WTC11 (cell line): ENCODE results near the gene PIGP. TPM values are rescaled to one million over a fixed set of nuclear protein-coding genes. Genes with fewer than 3 reads are reported as not detected.

ENCODE experiments used
- ATAC-seq: fragments of 200-7000 bp; cut with Tn5 transposase; 2 replicates; pipeline ENCODE4 v1.10.0; 2021; ENCODE audit warnings: mild to moderate bottlenecking, moderate library complexity
- CTCF ChIA-PET: fragments of 300-600 bp; sonication (Branson Sonifier 250); formaldehyde crosslinking; loops from one replicate; lab custom pipeline; 2021; ENCODE audit warnings: antibody characterized with exemption; lab: Charles Lee
- POLR2A ChIA-PET: fragments of 350-600 bp; sonication (Branson Sonifier 250); formaldehyde crosslinking; loops from one replicate; lab custom pipeline; 2021; ENCODE audit warnings: antibody characterized with exemption; lab: Charles Lee
- DNase-seq: peaks from one replicate; pipeline ENCODE4 v3.0.0; 2021; ENCODE audit warnings: low spot score
- H3K27ac Mint-ChIP-seq: 2 replicates; pipeline ENCODE4 v1.8.0; 2021; ENCODE audit warnings: mixed read lengths
- H3K27me3 Mint-ChIP-seq: 2 replicates; pipeline ENCODE4 v1.8.0; 2021; ENCODE audit warnings: low read depth, mild to moderate bottlenecking, moderate library complexity, mixed read lengths
- H3K36me3 Mint-ChIP-seq: 2 replicates; pipeline ENCODE4 v1.8.0; 2021; ENCODE audit warnings: mixed read lengths
- H3K4me1 Mint-ChIP-seq: 2 replicates; pipeline ENCODE4 v1.8.0; 2022; ENCODE audit warnings: mixed read lengths
- H3K4me3 Mint-ChIP-seq: 2 replicates; pipeline ENCODE4 v1.8.0; 2021; ENCODE audit warnings: mild to moderate bottlenecking, moderate library complexity, mixed read lengths
- H3K9me3 Mint-ChIP-seq: 2 replicates; pipeline ENCODE4 v1.8.0; 2021; ENCODE audit warnings: mixed read lengths
- CREB1 ChIP-seq: sonication (generic); formaldehyde crosslinking; IDR thresholded peaks from 2 replicates; pipeline ENCODE4 v1.8.0; 2023; ENCODE audit warnings: mild to moderate bottlenecking, missing genetic modification reagents
- E2F4 ChIP-seq: sonication (generic); formaldehyde crosslinking; IDR thresholded peaks from 2 replicates; pipeline ENCODE4 v1.8.1; 2022; ENCODE audit warnings: low read depth, mild to moderate bottlenecking, moderate library complexity, missing genetic modification reagents, borderline replicate concordance
- GTF2I ChIP-seq: fragments of 250-450 bp; sonication (Bioruptor Pico); conservative IDR thresholded peaks from 2 replicates; pipeline ENCODE4 v1.4.0; 2021; ENCODE audit warnings: mild to moderate bottlenecking
- HMGXB4 ChIP-seq: sonication (generic); formaldehyde crosslinking; IDR thresholded peaks from 2 replicates; pipeline ENCODE4 v1.8.1; 2023; ENCODE audit warnings: mild to moderate bottlenecking, moderate library complexity, missing genetic modification reagents
- IRF2 ChIP-seq: sonication (generic); formaldehyde crosslinking; IDR thresholded peaks from 2 replicates; pipeline ENCODE4 v1.8.0; 2022; ENCODE audit warnings: low read depth, missing genetic modification reagents, borderline replicate concordance
- JAZF1 ChIP-seq: fragments of 250-450 bp; sonication (Bioruptor Pico); IDR thresholded peaks from 2 replicates; pipeline ENCODE4 v1.9.0; 2021; ENCODE audit warnings: moderate library complexity, mild to moderate bottlenecking, inconsistent platforms
- JUN ChIP-seq: sonication (generic); formaldehyde crosslinking; IDR thresholded peaks from 2 replicates; pipeline ENCODE4 v1.8.0; 2023; ENCODE audit warnings: mild to moderate bottlenecking, missing genetic modification reagents
- MLX ChIP-seq: sonication (generic); formaldehyde crosslinking; IDR thresholded peaks from 2 replicates; pipeline ENCODE4 v1.8.1; 2023; ENCODE audit warnings: mild to moderate bottlenecking, missing genetic modification reagents, moderate library complexity
- MYBL2 ChIP-seq: sonication (generic); formaldehyde crosslinking; IDR thresholded peaks from 2 replicates; pipeline ENCODE4 v1.8.1; 2023; ENCODE audit warnings: mild to moderate bottlenecking, moderate library complexity, missing genetic modification reagents
- NR1H2 ChIP-seq: sonication (generic); formaldehyde crosslinking; IDR thresholded peaks from 2 replicates; pipeline ENCODE4 v1.9.0; 2021; ENCODE audit warnings: mild to moderate bottlenecking, moderate library complexity, missing genetic modification reagents
- USF1 ChIP-seq: sonication (generic); formaldehyde crosslinking; IDR thresholded peaks from 2 replicates; pipeline ENCODE4 v1.8.0; 2022; ENCODE audit warnings: mild to moderate bottlenecking, missing genetic modification reagents
- ZMAT4 ChIP-seq: fragments of 250-450 bp; sonication (Bioruptor Pico); IDR thresholded peaks from 2 replicates; pipeline ENCODE4 v1.9.0; 2021; ENCODE audit warnings: mild to moderate bottlenecking
- ZNF396 ChIP-seq: fragments of 250-450 bp; sonication (Bioruptor Pico); IDR thresholded peaks from 2 replicates; pipeline ENCODE4 v1.8.0; 2021; ENCODE audit warnings: mild to moderate bottlenecking, moderate library complexity, borderline replicate concordance
- ZNF423 ChIP-seq: fragments of 250-450 bp; sonication (Bioruptor Pico); IDR thresholded peaks from 2 replicates; pipeline ENCODE4 v2.1.2; 2022; ENCODE audit warnings: mild to moderate bottlenecking, moderate library complexity
- ZNF425 ChIP-seq: fragments of 250-450 bp; sonication (Bioruptor Pico); conservative IDR thresholded peaks from 2 replicates; pipeline ENCODE4 v1.9.0; 2021; ENCODE audit warnings: mild to moderate bottlenecking
- total RNA-seq: library from RNA; stranded (reverse); gene quantifications from 3 replicates; pipeline ENCODE4 v1.2.3, GENCODE V29; 2021
- TF ChIP-seq, protein P1 (sequence below): sonication (generic); formaldehyde crosslinking; IDR thresholded peaks from 2 replicates; pipeline ENCODE4 v1.8.0; 2022; ENCODE audit warnings: missing genetic modification reagents
- TF ChIP-seq, protein P2 (sequence below): fragments of 250-450 bp; sonication (Bioruptor Pico); IDR thresholded peaks from 2 replicates; pipeline ENCODE4 v1.9.0; 2021; ENCODE audit warnings: mild to moderate bottlenecking
- TF ChIP-seq, protein P3 (sequence below): fragments of 250-450 bp; sonication (Bioruptor Pico); IDR thresholded peaks from 2 replicates; pipeline ENCODE4 v1.9.0; 2021; ENCODE audit warnings: moderate library complexity, mild to moderate bottlenecking, inconsistent platforms, borderline replicate concordance

PIGP gene
- total RNA-seq, 1 experiment from 2014 or later = 10.9 TPM

DNA sequence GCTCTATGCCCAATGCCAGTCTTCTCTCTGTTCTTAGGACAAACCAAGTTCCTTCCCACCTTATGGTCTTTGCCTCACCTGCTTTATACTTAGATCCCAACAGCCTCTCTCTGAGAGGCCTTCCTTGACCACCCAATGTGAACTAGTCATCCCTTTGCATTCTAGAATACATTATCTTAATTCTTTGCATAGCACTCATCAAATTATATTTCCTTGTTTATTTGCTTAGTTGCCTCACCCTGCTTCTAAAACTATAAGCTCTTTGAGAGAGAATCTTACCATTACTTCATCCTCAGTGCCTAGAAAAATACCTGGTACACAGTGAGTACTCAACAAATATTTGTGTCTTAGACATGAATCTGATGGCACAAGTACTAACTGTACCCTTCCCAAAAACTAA, 8.0 kb downstream of the PIGP start (continued):
- TF ChIP-seq ZNF425 (CRISPR knock-in tag) (no peak), E2F4 (no peak), USF1 (CRISPR knock-in tag) (no peak)

DNA sequence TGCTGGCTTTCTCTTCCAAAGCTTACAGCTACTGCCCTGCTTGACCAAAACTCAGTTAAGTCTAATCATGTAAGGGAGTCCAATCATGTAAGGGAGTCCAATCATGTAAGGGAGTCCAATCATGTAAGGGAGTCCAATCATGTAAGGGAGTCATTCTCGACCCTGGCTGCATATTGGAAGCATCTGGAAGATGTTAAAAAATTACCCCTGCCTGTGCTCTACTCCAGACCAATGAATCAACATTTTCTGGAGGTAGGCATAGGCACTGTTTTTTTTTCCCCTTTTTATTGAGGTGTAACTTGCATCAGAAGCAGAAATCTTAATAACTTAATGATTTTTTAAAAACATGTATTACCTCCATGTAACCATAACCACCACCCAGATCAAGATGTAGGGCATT, 9.4 kb downstream of the PIGP start:
- TF ChIP-seq IRF2 (CRISPR knock-in tag) (no peak), MYBL2 (CRISPR knock-in tag) (no peak), MLX (CRISPR knock-in tag) (no peak), ZNF396 (CRISPR knock-in tag) (no peak), ZMAT4 (CRISPR knock-in tag) (no peak), JAZF1 (no peak), ZNF423 (no peak), HMGXB4 (no peak), GTF2I (no peak), NR1H2 (no peak), CREB1 (CRISPR knock-in tag) (no peak), JUN (CRISPR knock-in tag) (no peak), USF1 (CRISPR knock-in tag) (no peak)
- TF ChIP-seq, protein P1, sequence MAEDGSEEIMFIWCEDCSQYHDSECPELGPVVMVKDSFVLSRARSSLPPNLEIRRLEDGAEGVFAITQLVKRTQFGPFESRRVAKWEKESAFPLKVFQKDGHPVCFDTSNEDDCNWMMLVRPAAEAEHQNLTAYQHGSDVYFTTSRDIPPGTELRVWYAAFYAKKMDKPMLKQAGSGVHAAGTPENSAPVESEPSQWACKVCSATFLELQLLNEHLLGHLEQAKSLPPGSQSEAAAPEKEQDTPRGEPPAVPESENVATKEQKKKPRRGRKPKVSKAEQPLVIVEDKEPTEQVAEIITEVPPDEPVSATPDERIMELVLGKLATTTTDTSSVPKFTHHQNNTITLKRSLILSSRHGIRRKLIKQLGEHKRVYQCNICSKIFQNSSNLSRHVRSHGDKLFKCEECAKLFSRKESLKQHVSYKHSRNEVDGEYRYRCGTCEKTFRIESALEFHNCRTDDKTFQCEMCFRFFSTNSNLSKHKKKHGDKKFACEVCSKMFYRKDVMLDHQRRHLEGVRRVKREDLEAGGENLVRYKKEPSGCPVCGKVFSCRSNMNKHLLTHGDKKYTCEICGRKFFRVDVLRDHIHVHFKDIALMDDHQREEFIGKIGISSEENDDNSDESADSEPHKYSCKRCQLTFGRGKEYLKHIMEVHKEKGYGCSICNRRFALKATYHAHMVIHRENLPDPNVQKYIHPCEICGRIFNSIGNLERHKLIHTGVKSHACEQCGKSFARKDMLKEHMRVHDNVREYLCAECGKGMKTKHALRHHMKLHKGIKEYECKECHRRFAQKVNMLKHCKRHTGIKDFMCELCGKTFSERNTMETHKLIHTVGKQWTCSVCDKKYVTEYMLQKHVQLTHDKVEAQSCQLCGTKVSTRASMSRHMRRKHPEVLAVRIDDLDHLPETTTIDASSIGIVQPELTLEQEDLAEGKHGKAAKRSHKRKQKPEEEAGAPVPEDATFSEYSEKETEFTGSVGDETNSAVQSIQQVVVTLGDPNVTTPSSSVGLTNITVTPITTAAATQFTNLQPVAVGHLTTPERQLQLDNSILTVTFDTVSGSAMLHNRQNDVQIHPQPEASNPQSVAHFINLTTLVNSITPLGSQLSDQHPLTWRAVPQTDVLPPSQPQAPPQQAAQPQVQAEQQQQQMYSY (CRISPR knock-in tag) = no peak
- TF ChIP-seq, protein P2, sequence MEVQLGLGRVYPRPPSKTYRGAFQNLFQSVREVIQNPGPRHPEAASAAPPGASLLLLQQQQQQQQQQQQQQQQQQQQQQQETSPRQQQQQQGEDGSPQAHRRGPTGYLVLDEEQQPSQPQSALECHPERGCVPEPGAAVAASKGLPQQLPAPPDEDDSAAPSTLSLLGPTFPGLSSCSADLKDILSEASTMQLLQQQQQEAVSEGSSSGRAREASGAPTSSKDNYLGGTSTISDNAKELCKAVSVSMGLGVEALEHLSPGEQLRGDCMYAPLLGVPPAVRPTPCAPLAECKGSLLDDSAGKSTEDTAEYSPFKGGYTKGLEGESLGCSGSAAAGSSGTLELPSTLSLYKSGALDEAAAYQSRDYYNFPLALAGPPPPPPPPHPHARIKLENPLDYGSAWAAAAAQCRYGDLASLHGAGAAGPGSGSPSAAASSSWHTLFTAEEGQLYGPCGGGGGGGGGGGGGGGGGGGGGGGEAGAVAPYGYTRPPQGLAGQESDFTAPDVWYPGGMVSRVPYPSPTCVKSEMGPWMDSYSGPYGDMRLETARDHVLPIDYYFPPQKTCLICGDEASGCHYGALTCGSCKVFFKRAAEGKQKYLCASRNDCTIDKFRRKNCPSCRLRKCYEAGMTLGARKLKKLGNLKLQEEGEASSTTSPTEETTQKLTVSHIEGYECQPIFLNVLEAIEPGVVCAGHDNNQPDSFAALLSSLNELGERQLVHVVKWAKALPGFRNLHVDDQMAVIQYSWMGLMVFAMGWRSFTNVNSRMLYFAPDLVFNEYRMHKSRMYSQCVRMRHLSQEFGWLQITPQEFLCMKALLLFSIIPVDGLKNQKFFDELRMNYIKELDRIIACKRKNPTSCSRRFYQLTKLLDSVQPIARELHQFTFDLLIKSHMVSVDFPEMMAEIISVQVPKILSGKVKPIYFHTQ (CRISPR knock-in tag) = no peak
- TF ChIP-seq, protein P3, sequence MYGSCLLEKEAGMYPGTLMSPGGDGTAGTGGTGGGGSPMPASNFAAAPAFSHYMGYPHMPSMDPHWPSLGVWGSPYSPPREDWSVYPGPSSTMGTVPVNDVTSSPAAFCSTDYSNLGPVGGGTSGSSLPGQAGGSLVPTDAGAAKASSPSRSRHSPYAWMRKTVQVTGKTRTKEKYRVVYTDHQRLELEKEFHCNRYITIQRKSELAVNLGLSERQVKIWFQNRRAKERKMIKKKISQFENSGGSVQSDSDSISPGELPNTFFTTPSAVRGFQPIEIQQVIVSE (CRISPR knock-in tag) = no peak
- H3K27ac Mint-ChIP-seq = no peak overlapping the region
- ChIA-PET CTCF (no interaction called here), POLR2A (no interaction called here)
- H3K9me3 Mint-ChIP-seq = no peaks in the 10 kb centered on the region
- no peak overlapping the region for H3K4me3 Mint-ChIP-seq
- DNase-seq (no peak), ATAC-seq (no peak)
- peaks cover 24% of the 10 kb centered on the region for H3K4me1 Mint-ChIP-seq
- peaks cover 5% of the 10 kb centered on the region for H3K36me3 Mint-ChIP-seq
- H3K27me3 Mint-ChIP-seq = no peaks in the 10 kb centered on the region
